Panc1 (cell line): ENCODE results near the gene VPS35L. TPM values are rescaled to one million over a fixed set of nuclear protein-coding genes. Genes with fewer than 3 reads are reported as not detected.

Experiments
- ATAC-seq: fragments of 200-7000 bp; cut with Tn5 transposase; 2 replicates; pipeline ENCODE4 v1.9.1; 2020; ENCODE audit warnings: mild to moderate bottlenecking, moderate library complexity
- BruUV-seq: library from RNA; stranded (reverse); fragments of 400-500 nt; replicated peaks from 2 replicates; lab custom pipeline; 2021; lab: Mats Ljungman, UMichigan
- CTCF ChIA-PET: fragments of 300-600 bp; sonication (Branson Sonifier 250); formaldehyde crosslinking; loops from one replicate; lab custom pipeline; 2022; ENCODE audit warnings: antibody characterized with exemption; lab: Charles Lee
- POLR2A ChIA-PET: fragments of 300-600 bp; sonication (Branson Sonifier 250); formaldehyde crosslinking; loops from one replicate; lab custom pipeline; 2022; ENCODE audit warnings: antibody characterized with exemption; lab: Charles Lee
- DNase-seq: peaks from one replicate; pipeline ENCODE4 v3.0.0-alpha.2; 2010; ENCODE audit warnings: low read depth, low spot score
- H3K27ac ChIP-seq: 2 replicates; pipeline ENCODE4 v1.5.1; 2011; ENCODE audit warnings: mild to moderate bottlenecking, low read length, inconsistent platforms
- H3K27me3 ChIP-seq: fragments of 200-500 bp; sonication (Bioruptor generic); 2 replicates; pipeline ENCODE4 v1.6.0; 2014; ENCODE audit warnings: low read length, inconsistent platforms; ENCODE audit not compliant: control insufficient read depth, insufficient read depth
- H3K36me3 ChIP-seq: fragments of 200-500 bp; sonication (Bioruptor generic); 2 replicates; pipeline ENCODE4 v1.5.1; 2014; ENCODE audit warnings: inconsistent platforms, mild to moderate bottlenecking, low read length, moderate library complexity; ENCODE audit not compliant: control insufficient read depth, insufficient read depth
- H3K4me1 ChIP-seq: 2 replicates; pipeline ENCODE4 v1.5.1; 2011; ENCODE audit warnings: inconsistent platforms, mild to moderate bottlenecking, low read length, moderate library complexity; ENCODE audit not compliant: control insufficient read depth, insufficient read depth
- H3K4me3 ChIP-seq, 2 experiments: 2 replicates each; pipeline ENCODE4 v1.5.1; 2011 to 2012; ENCODE audit warnings: low read depth in 2 of 2, low read length in 2 of 2, mild to moderate bottlenecking in 2 of 2, inconsistent platforms in 1 of 2, moderate library complexity in 1 of 2
- H3K9me3 ChIP-seq: fragments of 200-500 bp; sonication (Bioruptor generic); 2 replicates; pipeline ENCODE4 v1.5.1; 2014; ENCODE audit warnings: low read depth, mild to moderate bottlenecking, inconsistent platforms, low read length, moderate library complexity; ENCODE audit not compliant: control insufficient read depth, insufficient read depth
- CTCF ChIP-seq: fragments of 450-650 bp; IDR thresholded peaks from 2 replicates; pipeline ENCODE4 v1.5.1; 2017; ENCODE audit warnings: mild to moderate bottlenecking
- POLR2AphosphoS5 ChIP-seq: IDR thresholded peaks from 2 replicates; pipeline ENCODE4 v1.6.1; 2012; ENCODE audit warnings: mild to moderate bottlenecking, low read depth, low read length, moderate library complexity
- REST ChIP-seq, 2 experiments: IDR thresholded peaks; 2 replicates each; pipeline ENCODE4 v1.6.1; 2011 to 2012; ENCODE audit warnings: low read depth in 2 of 2, control low read depth in 1 of 2, low read length in 1 of 2, mild to moderate bottlenecking in 1 of 2, moderate library complexity in 1 of 2; ENCODE audit not compliant: insufficient read depth in 1 of 2
- SIN3A ChIP-seq: IDR thresholded peaks from 2 replicates; pipeline ENCODE4 v1.6.1; 2012; ENCODE audit warnings: low read depth, mild to moderate bottlenecking, low read length, moderate library complexity, borderline replicate concordance; ENCODE audit not compliant: insufficient read depth
- TCF7L2 ChIP-seq: IDR thresholded peaks from 2 replicates; pipeline ENCODE4 v1.6.1; 2011; ENCODE audit warnings: mild to moderate bottlenecking, low read depth, low read length, inconsistent platforms
- in situ Hi-C: cut with HindIII; loops from 2 replicates; pipeline ENCODE4 v1.10.0; 2016; ENCODE audit warnings: low sequenced_read_pairs, low pct_unique_long_range_greater_than_20kb
- intact Hi-C: fragments of 100-400 bp; cut with micrococcal nuclease; formaldehyde crosslinking; loops from one replicate; pipeline ENCODE4 v1.10.0; 2022; ENCODE audit not compliant: unreplicated experiment
- total RNA-seq: library from RNA; stranded (reverse); gene quantifications from one replicate; pipeline ENCODE4 v1.2.1, GENCODE V29; 2021; ENCODE audit not compliant: unreplicated experiment

VPS35L gene
- total RNA-seq, 1 experiment from 2014 or later = 124 TPM

GRCh38 chr16:19680881-19681340, 125.4 kb downstream of the VPS35L start:
- no peaks in the 10 kb centered on the region for H3K36me3 ChIP-seq
- no peak overlapping the region for H3K27ac ChIP-seq
- DNase-seq = no peak
- in situ Hi-C loops = no loop called here
- intact Hi-C loops = no loop called here
- H3K27me3 ChIP-seq = no peaks in the 10 kb centered on the region
- H3K4me1 ChIP-seq = no peaks in the 10 kb centered on the region
- no peaks in the 10 kb centered on the region for H3K9me3 ChIP-seq
- TF ChIP-seq SIN3A (no peak), CTCF (no peak; the same call in 1 of the 2 replicates), POLR2AphosphoS5 (no peak), TCF7L2 (no peak), REST (IDR thresholded peaks at IDR 0.05; ENCODE audit: insufficient read depth in 1 of 2, low read depth in 2 of 2, low read length in 1 of 2) (no peak)
- BruUV-seq = no TSS peak
- H3K4me3 ChIP-seq = no peak overlapping the region
- ATAC-seq = peak; percentile 55
- CTCF ChIA-PET = interaction anchor here (0.7 kb wide), 1 partner anchor 587 kb away, joined by 7 read pairs; no protein-coding TSS in a partner anchor
- POLR2A ChIA-PET = no interaction called here

- H3K4me3 ChIP-seq = no peak overlapping the region
- no peaks in the 10 kb centered on the region for H3K27me3 ChIP-seq
- intact Hi-C loops (no loop called here), in situ Hi-C loops (no loop called here)
- H3K9me3 ChIP-seq = no peaks in the 10 kb centered on the region
- BruUV-seq = no TSS peak
- no peaks in the 10 kb centered on the region for H3K36me3 ChIP-seq
- POLR2A ChIA-PET = no interaction called here
- no peak for DNase-seq
- H3K27ac ChIP-seq = no peak overlapping the region
- CTCF ChIA-PET = interaction anchor here (0.6 to 0.9 kb wide), 2 partner anchors 16 to 17 kb away, joined by 3 read pairs; no protein-coding TSS in a partner anchor
- H3K4me1 ChIP-seq = no peaks in the 10 kb centered on the region
- ATAC-seq = no peak
- no peak for TF ChIP-seq POLR2AphosphoS5
- TF ChIP-seq REST (IDR thresholded peaks at IDR 0.05; ENCODE audit: insufficient read depth in 1 of 2, low read depth in 2 of 2, low read length in 1 of 2) = no peak
- TF ChIP-seq TCF7L2 = no peak
- TF ChIP-seq SIN3A = no peak
Measured at GRCh38 chr16:19681637-19682036, 126.1 kb downstream of the VPS35L start.
